Activated naive CD4-positive, alpha-beta T cell treated with Interleukin-2 at 50 U/mL for 16 hours (primary cell): ENCODE results near the gene CIBAR2.

Experiments
- DNase-seq: peaks from one replicate; pipeline ENCODE4 v3.0.0-alpha.2; 2020

Gene CIBAR2

GRCh38 chr16:85112364-85112763 lies at the start of gene CIBAR2:
Gene CIBAR2, minus strand, starts transcription at chr16:85112472. Its CDS starts 120 bp downstream, at chr16:85112352.
- DNase-seq, result no peak

- DNase-seq, result no peak
Observed at GRCh38 chr16:85159179-85159980, 47.1 kb upstream of the CIBAR2 start.

GRCh38 chr16:85158743-85159178 lies 46.5 kb upstream of the CIBAR2 start:
- no peak for DNase-seq

- DNase-seq, result no peak
Observed at GRCh38 chr16:85157813-85158742, 45.8 kb upstream of the CIBAR2 start.

- DNase-seq, result no peak
Observed at GRCh38 chr16:85157372-85157771, 45.1 kb upstream of the CIBAR2 start.

- no peak for DNase-seq
Observed at GRCh38 chr16:85156869-85157268, 44.6 kb upstream of the CIBAR2 start.

GRCh38 chr16:85156440-85156839 lies 44.2 kb upstream of the CIBAR2 start:
- no peak for DNase-seq

GRCh38 chr16:85153656-85154091 lies 41.4 kb upstream of the CIBAR2 start:
- DNase-seq, result no peak

GRCh38 chr16:85153046-85153445 lies 40.8 kb upstream of the CIBAR2 start:
- no peak for DNase-seq

GRCh38 chr16:85152414-85153030 lies 40.2 kb upstream of the CIBAR2 start:
- DNase-seq, result no peak

GRCh38 chr16:85151603-85152413 lies 39.5 kb upstream of the CIBAR2 start:
- no peak for DNase-seq

GRCh38 chr16:85151079-85151602 lies 38.9 kb upstream of the CIBAR2 start:
- DNase-seq, result no peak

GRCh38 chr16:85150331-85150940 lies 38.2 kb upstream of the CIBAR2 start:
- DNase-seq, result no peak

GRCh38 chr16:85149776-85150175 lies 37.5 kb upstream of the CIBAR2 start:
- no peak for DNase-seq

GRCh38 chr16:85148931-85149330 lies 36.7 kb upstream of the CIBAR2 start:
- no peak for DNase-seq

- no peak for DNase-seq
Observed at GRCh38 chr16:85146922-85147651, 34.8 kb upstream of the CIBAR2 start.

GRCh38 chr16:85146532-85146797 lies 34.2 kb upstream of the CIBAR2 start:
- no peak for DNase-seq

- DNase-seq, result no peak
Observed at GRCh38 chr16:85145734-85146531, 33.7 kb upstream of the CIBAR2 start.

- no peak for DNase-seq
Observed at GRCh38 chr16:85145188-85145587, 32.9 kb upstream of the CIBAR2 start.
